ENCODE results near the gene CCL21. TPM values are rescaled to one million over a fixed set of nuclear protein-coding genes. Genes with fewer than 3 reads are reported as not detected.
"Not testable (repeated sequence)": the region's sequence is repeated elsewhere in the genome, so short reads cannot be mapped to it uniquely, and the experiment has no call there.

The CCL21 gene, protein sequence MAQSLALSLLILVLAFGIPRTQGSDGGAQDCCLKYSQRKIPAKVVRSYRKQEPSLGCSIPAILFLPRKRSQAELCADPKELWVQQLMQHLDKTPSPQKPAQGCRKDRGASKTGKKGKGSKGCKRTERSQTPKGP
- total RNA-seq (2014; rRNA removed; shearing (Covaris generic)) = not detected in 2 replicates

DNA sequence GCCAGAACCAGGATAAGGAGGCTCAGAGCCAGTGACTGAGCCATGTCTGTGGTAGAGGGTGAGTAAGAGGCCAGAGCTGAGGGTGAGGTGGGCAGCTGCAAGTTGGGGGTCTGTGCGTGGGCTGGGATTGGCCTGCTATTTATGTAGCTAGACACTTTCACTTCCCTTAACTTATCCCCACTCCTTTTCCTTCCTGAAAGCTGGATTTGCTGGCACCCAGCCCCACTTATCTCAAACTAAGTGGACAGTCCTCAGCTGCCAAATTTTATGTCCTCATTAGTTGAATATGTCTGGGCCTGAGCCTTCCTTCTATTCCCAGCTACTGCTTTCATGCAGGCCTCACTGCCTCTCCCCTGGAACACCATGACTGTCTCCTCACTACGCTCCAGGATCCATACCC, at the start of gene CCL21:
Gene CCL21, minus strand, starts transcription at position 114 of the 400 bp plus-strand sequence. Its CDS starts 70 bp downstream, at position 44.
- no peak for DNase-seq (ENCODE audit: low spot score)

DNA sequence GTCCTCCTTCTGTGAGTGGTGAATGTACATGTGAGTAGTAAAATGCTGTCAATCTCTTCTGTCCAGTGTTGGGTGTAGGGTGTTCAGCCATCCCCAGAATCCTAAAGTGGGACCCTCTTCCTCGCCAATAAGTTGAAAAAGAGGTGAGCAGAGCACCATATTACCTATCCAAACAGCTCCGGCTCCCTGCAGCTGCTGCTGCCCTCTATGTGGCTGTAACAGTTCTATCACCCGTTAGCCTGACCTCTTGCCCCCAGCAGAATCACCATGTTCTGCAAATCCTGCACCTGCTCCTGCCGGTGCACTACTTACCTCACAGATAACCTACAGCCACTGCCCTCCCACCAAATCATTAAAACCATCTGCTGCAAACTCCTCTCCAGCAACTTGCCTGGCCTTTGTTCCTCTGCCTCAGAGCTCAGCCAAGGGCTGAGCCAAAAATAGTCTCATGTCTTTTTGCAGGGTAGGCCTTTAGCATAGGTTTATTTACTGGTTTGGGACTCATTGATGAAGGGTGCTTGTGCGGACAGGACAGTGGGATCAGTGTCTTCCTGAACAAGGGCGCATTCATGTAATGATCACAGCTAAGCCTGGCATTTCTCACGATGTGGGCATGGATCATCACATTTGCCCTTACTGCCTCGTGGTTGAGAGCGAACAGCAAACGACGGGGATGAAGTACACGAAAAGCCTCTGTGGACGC, 49.6 kb upstream of the CCL21 start:
- DNase-seq (ENCODE audit: low spot score) = no peak

DNA sequence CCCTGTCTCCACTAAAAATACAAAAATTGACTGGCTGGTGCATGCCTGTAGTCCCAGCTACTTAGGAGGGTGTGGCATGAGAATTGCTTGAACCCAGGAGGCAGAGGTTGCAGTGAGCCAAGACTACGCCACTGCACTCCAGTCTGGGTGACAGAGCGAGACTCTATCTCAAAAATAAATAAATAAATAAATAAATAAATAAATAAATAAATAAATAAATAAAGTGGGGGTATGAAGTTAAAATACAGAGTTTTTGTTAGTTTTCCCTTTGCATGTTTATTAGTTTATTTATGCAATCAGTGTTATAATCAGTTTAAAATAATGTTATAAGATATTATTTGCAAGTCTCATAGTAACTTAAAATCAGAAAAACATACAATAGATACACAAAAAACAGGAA, 40.4 kb upstream of the CCL21 start:
- not testable (repeated sequence) for DNase-seq (ENCODE audit: low spot score)

DNA sequence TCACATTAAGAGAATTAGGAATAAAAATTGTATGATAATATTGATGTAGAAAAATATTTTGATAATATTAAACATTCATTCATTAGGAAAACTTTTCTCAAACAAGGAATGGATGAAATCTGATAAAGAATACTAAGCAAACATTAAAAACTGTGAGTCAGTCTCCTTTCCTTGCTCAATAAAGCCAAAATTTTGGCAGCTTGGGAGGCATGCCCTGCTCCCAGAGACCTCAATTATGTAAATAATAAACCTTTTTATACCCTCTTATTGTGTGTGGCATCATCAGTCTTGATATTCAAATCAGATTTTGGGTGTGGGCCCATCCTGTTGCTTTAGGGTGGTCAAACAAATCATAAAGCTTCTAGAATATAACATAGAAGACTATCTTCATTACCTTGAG, 36.6 kb upstream of the CCL21 start:
- no peak for DNase-seq (ENCODE audit: low spot score)

DNA sequence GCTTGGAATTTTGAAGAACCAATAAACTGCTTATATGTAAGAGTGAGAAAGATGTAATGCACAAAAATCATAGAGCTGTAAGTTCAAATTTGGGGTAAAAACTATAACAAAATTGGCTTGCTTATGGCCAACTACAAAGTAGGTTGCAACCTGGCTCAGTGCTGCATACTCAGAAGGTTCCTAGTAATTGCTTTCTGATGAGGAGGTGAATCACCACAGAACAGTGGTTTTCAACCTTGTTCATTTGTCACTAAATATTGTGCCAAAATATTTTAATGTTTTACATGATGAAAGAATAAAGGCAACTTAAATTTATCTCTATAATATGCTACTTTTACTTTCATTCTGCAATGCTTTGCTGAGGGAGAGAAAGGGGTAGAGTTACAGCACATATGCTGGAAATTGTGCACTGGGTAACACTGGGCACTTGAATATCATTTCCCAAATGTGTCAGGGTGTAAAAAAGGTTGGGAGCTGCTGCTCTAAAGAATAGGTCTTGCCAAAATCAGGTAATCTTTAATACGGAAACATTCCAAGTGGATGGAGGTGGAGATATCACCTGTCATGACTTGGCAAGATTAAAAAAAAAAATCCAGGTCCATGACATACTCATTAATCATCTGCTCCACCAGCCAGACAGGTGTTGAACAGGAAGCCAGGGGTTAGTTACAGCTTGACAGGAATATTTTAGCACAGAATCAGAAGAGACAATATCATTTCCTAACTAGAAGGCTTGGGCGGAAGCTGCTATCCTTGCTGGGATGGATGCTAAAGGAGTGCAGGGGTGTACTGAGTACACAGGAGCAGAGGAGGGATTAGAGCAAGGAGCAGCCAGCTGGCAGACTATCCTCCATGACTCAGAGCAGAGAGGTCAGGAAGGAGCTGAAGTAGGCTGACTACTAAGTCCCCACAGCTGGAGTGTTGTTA, 34.6 kb upstream of the CCL21 start:
- peak; percentile 64 for DNase-seq (ENCODE audit: low spot score)

DNA sequence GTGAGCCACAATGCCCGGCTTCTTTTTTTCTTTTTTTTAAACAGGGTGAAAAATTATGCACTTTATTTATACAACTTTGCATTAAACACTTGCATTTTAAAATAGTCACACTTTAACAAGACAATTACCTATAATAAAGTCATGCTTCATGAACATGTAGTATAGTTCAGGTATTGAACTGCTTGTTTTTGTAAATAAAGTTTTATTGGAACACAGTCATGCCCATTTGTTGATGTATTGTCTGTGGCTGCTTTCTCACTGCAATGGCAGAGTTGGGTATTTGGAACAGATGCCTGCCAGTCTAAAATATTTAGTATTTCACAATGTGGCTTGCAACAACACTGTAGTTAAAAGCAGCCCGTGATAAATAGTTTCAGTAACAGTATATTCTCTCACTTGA, 32.8 kb upstream of the CCL21 start:
- no peak for DNase-seq (ENCODE audit: low spot score)

DNA sequence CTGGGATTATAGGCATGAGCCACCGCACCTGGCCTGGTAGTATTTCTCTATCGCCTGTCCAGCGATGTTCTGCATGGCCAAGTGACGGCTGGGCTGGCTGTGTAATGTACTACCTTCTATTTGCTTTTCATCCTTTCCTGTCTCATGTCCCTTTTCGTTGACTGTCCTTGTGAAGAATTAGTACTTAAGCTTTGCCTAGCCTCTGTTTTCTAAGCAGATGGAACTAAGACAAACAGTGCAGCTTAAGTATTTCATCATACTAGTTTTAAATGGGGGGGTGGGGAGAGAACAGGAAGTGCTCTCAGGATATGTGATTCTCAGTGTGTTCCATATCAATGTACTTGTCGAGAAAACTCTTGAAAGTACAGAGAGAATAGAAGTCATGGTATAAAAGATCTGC, 31.7 kb upstream of the CCL21 start:
- DNase-seq (ENCODE audit: low spot score) = no peak

DNA sequence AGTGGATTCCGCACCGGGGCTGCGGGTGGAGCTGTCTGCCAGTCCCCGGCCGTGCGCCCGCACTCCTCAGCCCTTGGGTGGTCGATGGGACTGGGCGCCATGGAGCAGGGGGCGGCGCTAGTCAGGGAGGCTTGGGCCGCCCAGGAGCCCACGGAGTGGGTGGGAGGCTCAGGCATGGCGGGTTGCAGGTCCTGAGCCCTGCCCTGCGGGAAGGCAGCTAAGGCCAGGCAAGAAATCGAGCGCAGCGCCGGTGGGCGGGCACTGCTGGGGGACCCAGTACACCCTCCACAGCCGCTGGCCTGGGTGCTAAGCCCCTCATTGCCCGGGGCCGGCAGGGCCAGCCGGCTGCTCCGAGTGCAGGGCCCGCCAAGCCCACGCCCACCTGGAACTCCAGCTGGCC, 30.2 kb upstream of the CCL21 start:
- not testable (repeated sequence) for DNase-seq (ENCODE audit: low spot score)

DNA sequence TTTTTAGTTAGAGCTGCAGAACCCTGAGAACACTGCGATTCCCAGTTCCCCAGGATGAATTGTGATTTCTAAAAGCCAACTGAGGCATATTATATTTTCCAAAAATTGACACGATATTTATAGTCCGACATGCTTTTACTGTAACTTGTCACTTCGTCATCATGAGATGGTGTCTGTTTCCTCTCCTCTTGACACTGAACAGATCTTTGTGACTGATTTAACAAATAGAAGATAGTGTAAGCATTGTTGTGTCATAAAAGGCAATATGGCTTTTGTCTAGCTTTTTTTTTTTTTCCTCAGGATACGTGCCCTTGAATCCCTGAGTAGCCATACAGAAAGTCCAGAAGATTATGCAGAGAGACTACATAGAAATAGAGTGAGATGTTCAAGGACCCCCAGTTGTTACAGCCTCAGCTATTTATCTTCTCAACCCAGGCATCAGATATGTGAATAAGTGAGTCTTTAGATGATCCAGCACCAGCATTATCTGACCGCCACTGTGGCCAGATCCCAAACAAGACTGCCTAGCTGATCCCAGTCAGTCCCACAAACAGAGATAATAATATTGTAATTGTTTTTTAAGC, 27.8 kb upstream of the CCL21 start:
- DNase-seq (ENCODE audit: low spot score) = no peak

DNA sequence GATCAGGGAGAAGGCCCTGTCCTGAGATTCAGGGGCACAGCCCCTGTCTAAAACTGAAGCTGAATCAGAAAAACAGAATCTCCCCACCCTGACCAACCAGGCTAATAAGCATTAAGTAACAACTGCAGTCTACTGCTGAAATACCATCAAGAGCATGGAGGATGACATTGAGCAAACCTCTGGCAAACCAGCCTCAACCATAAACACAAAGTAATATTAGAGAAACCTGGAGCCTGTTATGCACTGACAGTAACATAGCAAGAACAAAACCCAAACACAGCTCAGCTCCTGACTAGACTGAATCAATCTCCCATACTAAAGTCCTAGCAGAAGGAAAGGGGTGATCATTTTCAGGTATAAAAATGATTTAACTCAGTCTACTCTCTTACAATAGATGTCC, 24.8 kb upstream of the CCL21 start:
- DNase-seq (ENCODE audit: low spot score) = no peak

DNA sequence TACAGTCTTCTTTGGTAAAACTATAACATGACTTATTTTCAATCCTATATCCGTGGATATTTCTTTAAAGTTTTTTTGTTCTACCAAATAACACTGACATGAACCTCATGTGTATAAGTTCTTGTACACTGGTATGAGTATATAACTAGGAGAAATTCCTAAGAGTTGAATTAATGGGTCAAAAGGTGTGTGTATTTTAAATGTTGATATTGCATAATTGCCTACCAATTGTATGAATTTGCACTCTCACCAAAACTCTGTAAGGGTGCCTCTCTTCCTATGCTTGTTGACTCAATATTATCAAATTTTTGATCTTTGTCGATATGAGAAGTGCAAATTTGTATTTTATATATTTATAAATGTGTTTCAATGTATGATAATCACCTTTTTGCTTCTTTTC, 22.9 kb upstream of the CCL21 start:
- no peak for DNase-seq (ENCODE audit: low spot score)

DNA sequence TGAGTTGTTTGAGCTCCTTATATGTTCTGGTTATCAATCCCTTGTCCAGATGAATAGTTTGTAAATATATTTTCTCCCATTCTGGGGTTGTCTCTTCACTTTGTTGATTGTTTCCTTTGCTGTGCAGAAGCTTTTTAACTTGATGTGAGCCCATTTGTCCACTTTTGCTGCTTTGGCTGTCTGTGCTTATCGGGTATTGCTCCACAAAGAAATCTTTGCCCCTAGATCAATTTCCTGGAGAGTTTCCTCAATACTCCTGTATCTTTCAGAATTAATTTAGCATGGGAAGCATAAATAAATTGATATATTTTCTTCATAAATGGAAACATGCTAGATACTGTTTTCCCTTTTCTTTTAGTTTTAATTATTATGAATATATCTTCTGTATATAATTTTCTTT, 22.5 kb upstream of the CCL21 start:
- DNase-seq (ENCODE audit: low spot score) = no peak

DNA sequence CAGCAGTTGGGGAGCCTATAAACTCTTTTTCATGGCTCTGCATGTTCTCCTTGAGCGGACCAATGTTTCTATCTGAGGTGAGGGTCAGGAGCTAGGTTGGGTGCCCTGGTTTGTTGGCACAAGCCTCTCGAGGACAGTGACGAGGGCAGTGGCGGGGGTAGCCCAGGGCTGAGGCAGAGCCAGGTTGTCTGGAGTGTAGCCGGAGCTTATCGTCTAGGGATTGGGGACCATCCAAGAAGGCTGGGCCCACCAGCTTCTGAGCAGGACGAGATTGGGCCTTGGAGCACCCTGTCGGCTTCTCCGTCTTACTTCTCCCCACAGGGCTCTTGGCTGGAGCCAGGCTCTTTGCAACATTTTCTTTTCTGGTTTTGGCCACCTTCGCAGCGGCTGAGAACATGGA, 13.2 kb upstream of the CCL21 start:
- DNase-seq (ENCODE audit: low spot score) = no peak

DNA sequence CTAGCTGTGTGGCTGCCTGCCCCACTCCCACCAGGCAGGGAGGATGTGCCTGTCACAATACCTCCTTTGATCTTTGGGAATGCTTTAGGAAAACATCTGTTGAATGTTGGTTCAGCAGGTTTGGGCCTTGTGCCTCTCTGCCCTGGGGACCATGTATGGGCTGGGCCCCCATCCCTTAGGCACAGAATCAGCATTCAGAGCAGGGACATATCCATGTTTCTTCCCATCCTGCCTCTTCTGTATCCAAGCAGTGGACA, 9.8 kb upstream of the CCL21 start:
- DNase-seq (ENCODE audit: low spot score) = not testable (repeated sequence)

DNA sequence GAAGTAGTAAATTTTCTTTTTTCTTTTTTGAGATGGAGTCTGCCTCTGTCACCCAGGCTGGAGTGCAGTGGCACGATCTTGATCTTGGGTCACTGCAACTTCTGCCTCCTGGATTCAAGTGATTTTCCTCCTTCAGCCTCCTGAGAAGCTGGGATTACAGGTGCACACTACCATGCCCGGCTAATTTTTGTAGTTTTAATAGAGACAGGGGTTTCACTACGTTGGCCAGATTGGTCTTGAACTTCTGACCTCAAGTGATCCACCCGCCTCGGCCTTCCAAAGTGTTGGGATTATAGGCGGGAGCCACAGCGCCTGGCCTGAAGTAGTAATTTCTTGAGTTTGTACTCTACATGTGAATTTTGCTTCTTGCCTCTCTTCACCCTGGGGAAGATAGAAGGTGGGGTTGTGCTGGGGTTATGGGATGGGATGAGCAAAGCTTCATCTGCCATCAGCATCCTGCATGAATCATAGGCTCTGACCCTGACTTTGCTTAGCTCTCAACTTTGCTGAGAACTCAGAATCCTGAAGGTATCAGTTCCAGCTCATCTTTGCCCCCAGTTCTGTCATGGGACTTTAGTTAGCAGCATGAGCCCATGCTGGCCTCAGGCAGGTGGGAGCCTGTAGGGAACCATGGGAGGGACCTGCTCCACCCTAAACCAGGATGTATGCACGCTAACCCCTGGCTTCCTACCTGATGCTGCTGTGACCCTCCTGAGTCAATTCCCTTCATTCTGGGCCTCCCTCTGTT, 9.3 kb upstream of the CCL21 start:
- no peak for DNase-seq (ENCODE audit: low spot score)

DNA sequence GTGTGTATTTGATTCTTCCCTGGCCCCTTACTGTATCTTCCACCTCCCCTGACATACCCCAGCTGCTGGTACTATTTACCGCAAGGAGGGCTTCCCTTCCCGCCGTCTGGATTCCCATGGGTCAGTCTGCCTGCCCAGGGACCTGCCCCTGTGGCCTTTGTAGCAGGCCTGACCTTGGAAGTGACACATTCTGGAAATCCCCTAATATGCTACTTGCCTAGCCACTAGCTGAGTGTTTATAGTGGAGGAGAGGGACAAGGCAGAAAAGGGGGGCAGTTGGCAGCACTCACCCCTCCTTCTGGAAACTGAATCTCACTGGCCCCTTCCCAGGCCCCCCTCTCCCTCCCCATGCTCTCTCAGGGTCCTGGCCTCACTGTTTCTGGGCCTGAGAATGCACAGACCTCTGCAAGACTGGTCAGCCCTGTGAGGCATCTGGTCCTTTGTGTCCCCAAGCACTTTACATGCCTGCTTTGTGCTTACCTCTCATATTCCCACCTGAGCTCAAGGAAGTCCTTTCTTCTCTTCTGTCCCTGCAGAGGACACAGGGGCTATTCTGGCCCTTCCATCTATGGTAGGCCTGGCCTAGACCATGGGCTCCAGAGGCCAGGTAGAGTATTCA, 8.2 kb upstream of the CCL21 start:
- no peak for DNase-seq (ENCODE audit: low spot score)

DNA sequence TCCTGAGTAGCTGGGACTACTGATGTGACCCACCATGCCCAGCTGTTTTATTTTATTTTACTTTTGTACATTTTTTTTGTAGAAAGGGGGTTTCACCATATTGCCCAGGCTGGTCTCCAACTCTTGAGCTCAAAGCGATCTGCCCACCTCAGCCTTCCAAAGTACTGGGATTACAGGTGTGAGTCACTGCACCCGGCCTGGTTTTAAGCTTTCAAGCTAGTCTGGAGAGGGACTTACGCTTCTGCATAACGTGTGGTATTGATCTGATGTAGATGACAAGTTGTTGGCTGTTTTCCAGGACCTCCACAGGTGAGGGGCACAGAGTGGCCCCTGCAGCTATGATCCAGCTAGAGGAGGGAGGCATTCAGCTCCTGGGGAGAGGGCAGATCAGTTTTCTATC, 6.8 kb upstream of the CCL21 start:
- DNase-seq (ENCODE audit: low spot score) = no peak

DNA sequence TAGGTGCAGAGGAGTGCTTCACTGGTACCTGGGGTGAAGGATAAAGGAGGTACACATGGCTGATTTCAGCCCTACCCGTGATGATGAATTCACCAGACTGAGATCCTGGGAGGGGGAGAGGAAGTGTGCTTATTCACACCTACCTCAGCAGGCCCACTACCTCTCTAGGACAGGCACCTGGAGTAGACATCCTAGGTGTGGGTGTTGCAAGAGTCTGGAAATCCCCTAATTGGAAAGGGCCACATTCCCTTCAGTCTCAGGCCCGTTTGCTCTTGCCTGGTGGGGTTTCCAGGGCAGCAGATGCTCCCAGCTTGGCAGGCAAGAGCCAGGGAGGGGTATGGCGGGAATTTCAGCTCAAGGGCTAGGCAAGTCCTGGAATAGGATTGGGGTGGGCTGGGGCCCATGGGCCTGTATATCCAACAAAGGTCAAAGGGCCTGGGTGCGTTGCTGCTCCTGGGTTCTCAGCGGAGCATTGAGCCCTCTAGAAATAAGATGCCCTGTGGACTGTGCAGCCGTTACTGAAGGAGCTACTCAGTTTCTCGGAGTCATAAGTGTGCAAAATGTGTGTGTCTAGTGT, 5.8 kb upstream of the CCL21 start:
- DNase-seq (ENCODE audit: low spot score) = no peak

DNA sequence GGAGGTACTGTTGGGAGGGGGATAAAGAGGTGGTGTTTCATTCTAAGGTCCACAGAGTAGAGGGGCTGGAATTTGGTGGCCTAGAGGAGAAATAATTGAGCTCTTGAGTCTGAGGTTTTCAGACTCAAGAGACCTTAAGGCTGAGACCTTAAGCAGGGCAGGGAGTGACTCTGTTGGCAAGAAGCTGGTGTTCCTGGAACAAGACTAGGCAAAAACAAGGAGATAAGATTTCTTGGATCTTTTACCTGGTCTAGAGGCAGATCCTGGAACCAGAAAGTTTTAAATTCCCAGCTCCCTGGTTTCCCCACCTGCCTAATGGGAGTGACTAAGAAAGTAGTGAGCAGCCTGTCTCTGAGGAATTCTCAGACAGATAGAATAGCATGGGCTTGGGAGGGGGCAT, 4.1 kb upstream of the CCL21 start:
- DNase-seq (ENCODE audit: low spot score) = no peak

DNA sequence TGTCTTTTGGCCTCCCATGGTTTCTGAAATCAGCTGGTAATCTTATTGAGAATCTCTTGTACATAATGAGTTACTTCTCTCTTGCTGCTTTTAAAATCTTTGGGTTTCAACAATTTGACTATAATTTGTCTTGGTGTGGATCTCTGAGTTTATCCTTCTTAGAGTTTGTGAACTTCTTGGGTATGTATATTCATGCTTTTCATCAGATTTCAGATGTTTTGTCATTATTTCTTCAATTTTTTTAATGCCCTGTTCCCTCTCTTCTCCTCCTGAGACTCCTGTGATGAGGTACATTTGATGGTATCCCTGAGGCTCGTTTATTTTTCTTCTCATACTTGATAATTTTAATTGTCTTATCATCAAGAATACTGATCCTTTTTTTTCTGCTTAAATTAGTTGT, 2.2 kb upstream of the CCL21 start:
- no peak for DNase-seq (ENCODE audit: low spot score)
